ENCODE data around the gene IFT43. TPM values are rescaled to one million over a fixed set of nuclear protein-coding genes. Genes with fewer than 3 reads are reported as not detected.

IFT43 gene
- total and polyA plus RNA-seq, 7 donors = 10.4 to 23.6 (median 15.6) TPM

- WGBS, 3 donors = 91 to 96% (median 94%) methylated on average over 15 of the region's 15 CpGs
- Histone ChIP-seq H3K36me3 (ENCODE audit: insufficient read depth in 1 of 2, low read depth in 1 of 2) (peaks cover 0 to 50% of the 10 kb centered on the region in 2 donors), H3K27me3 (ENCODE audit: insufficient read depth in 3 of 3, low read length in 2 of 3) (no peaks in the 10 kb centered on the region), H3K27ac (no peak overlapping the region), H3K4me1 (peaks cover 12% of the 10 kb centered on the region), H3K9me3 (no peaks in the 10 kb centered on the region), H3K4me3 (no peak overlapping the region)
- intact Hi-C loops (cut with DNase I) = loop anchor here in 1 of 2 donors (10.0 kb wide), 1 partner anchor 167 kb away; no protein-coding TSS in a partner anchor
- peak in 1 of 4 donors; percentile 31 for ATAC-seq
- TF ChIP-seq, protein P1, sequence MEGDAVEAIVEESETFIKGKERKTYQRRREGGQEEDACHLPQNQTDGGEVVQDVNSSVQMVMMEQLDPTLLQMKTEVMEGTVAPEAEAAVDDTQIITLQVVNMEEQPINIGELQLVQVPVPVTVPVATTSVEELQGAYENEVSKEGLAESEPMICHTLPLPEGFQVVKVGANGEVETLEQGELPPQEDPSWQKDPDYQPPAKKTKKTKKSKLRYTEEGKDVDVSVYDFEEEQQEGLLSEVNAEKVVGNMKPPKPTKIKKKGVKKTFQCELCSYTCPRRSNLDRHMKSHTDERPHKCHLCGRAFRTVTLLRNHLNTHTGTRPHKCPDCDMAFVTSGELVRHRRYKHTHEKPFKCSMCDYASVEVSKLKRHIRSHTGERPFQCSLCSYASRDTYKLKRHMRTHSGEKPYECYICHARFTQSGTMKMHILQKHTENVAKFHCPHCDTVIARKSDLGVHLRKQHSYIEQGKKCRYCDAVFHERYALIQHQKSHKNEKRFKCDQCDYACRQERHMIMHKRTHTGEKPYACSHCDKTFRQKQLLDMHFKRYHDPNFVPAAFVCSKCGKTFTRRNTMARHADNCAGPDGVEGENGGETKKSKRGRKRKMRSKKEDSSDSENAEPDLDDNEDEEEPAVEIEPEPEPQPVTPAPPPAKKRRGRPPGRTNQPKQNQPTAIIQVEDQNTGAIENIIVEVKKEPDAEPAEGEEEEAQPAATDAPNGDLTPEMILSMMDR (IDR thresholded peaks at IDR 0.05) = no peak
- no peak for DNase-seq
These were observed 14.1 kb upstream of the IFT43 start for GRCh38 chr14:75971509-75971908.

- WGBS, 3 donors = 16 to 29% (median 17%) methylated on average over 7 of the region's 7 CpGs
These were observed 12.7 kb upstream of the IFT43 start for GRCh38 chr14:75972801-75973421.

GRCh38 chr14:75976826-75977581, 8.6 kb upstream of the IFT43 start:
- DNase-seq = no peak
- H3K36me3 ChIP-seq (ENCODE audit: insufficient read depth in 1 of 2, low read depth in 1 of 2) = no peaks in the 10 kb centered on the region
- no peak overlapping the region for H3K27ac ChIP-seq
- TF ChIP-seq, protein P1 (IDR thresholded peaks at IDR 0.05) = no peak
- H3K4me3 ChIP-seq = no peak overlapping the region
- no peaks in the 10 kb centered on the region for H3K9me3 ChIP-seq
- intact Hi-C loops (cut with DNase I) = loop anchor here in 1 of 2 donors (5.0 to 10.0 kb wide), 2 partner anchors 35 to 172 kb away; no protein-coding TSS in a partner anchor
- WGBS, 3 donors = 63 to 77% (median 70%) methylated on average over 8 of the region's 8 CpGs
- no peaks in the 10 kb centered on the region for H3K27me3 ChIP-seq (ENCODE audit: insufficient read depth in 3 of 3, low read length in 2 of 3)
- no peak for ATAC-seq
- H3K4me1 ChIP-seq = peaks cover 33% of the 10 kb centered on the region

More at GRCh38 chr14:75972801-75973421, 12.7 kb upstream of the IFT43 start:
- peaks cover 24% of the 10 kb centered on the region for H3K4me1 ChIP-seq
- no peak overlapping the region for H3K4me3 ChIP-seq
- peaks cover 0 to 36% of the 10 kb centered on the region in 2 donors for H3K36me3 ChIP-seq (ENCODE audit: insufficient read depth in 1 of 2, low read depth in 1 of 2)
- H3K27me3 ChIP-seq (ENCODE audit: insufficient read depth in 3 of 3, low read length in 2 of 3) = no peaks in the 10 kb centered on the region
- intact Hi-C loops (cut with DNase I) = loop anchor here in 1 of 2 donors (10.0 kb wide), 1 partner anchor 168 kb away; no protein-coding TSS in a partner anchor
- TF ChIP-seq, protein P1 (IDR thresholded peaks at IDR 0.05) = no peak
- ATAC-seq (peak; percentile 71 to 83 (median 80)), DNase-seq (peak in 1 of 2 donors; percentile 65)
- peak overlapping the region; percentile 24 for H3K27ac ChIP-seq
- no peaks in the 10 kb centered on the region for H3K9me3 ChIP-seq

DNA sequence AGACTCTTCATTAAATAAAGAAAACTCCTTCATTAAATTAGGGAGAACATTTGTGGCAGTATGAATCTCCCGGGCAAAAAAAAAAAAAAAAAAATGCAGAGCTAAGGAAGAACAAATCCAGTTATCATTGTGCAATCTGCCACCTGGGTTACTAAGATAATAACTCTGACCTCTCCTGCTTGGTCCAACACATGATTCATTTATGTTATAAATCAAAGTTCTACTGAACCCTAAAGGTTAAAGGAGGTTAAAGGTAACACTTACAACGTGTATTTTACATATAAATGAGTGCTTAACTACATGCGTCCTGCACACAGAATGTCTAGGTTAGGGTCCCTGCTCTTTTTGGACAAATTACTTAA, 8.0 kb upstream of the IFT43 start:
- H3K27me3 ChIP-seq (ENCODE audit: insufficient read depth in 3 of 3, low read length in 2 of 3) = no peaks in the 10 kb centered on the region
- H3K4me3 ChIP-seq = peak overlapping the region; percentile 79
- ATAC-seq = no peak
- intact Hi-C loops (cut with DNase I) = loop anchor here in 1 of 2 donors (5.0 to 10.0 kb wide), 2 partner anchors 35 to 173 kb away; no protein-coding TSS in a partner anchor
- TF ChIP-seq, protein P1 (IDR thresholded peaks at IDR 0.05) = no peak
- H3K36me3 ChIP-seq (ENCODE audit: insufficient read depth in 1 of 2, low read depth in 1 of 2) = no peaks in the 10 kb centered on the region
- peaks cover 28% of the 10 kb centered on the region for H3K4me1 ChIP-seq
- peak overlapping the region; percentile 31 for H3K27ac ChIP-seq
- H3K9me3 ChIP-seq = no peaks in the 10 kb centered on the region
- no peak for DNase-seq
- WGBS, 3 donors = 41 to 59% (median 46%) methylated on average over 3 of the region's 3 CpGs
